ENCODE results near the gene CNTN4. TPM values are rescaled to one million over a fixed set of nuclear protein-coding genes. Genes with fewer than 3 reads are reported as not detected.

Gene CNTN4
- total and polyA plus RNA-seq, 7 donors, result 0.17 to 3.2 (median 0.42) TPM

GRCh38 chr3:2677501-2677900 is 578.8 kb downstream of the CNTN4 start:
- no peak for DNase-seq
- H3K4me1 ChIP-seq, result no peaks in the 10 kb centered on the region
- intact Hi-C loops (cut with DNase I), result no loop called here
- H3K9me3 ChIP-seq, result no peaks in the 10 kb centered on the region
- no peak for TF ChIP-seq CTCF (IDR thresholded peaks at IDR 0.05)
- no peaks in the 10 kb centered on the region for H3K36me3 ChIP-seq (ENCODE audit: insufficient read depth in 1 of 2, low read depth in 1 of 2)
- WGBS, 3 donors, result 86 to 91% (median 90%) methylated on average over 2 of the region's 2 CpGs
- no peak for ATAC-seq
- no peak overlapping the region for H3K4me3 ChIP-seq
- no peaks in the 10 kb centered on the region for H3K27me3 ChIP-seq (ENCODE audit: insufficient read depth in 3 of 3, low read length in 2 of 3)
- no peak overlapping the region for H3K27ac ChIP-seq

GRCh38 chr3:2680236-2680635 is 581.6 kb downstream of the CNTN4 start:
- intact Hi-C loops (cut with DNase I), result no loop called here
- no peak for ATAC-seq
- Histone ChIP-seq H3K9me3 (no peaks in the 10 kb centered on the region), H3K4me1 (no peaks in the 10 kb centered on the region), H3K36me3 (ENCODE audit: insufficient read depth in 1 of 2, low read depth in 1 of 2) (no peaks in the 10 kb centered on the region), H3K27ac (no peak overlapping the region), H3K4me3 (no peak overlapping the region), H3K27me3 (ENCODE audit: insufficient read depth in 3 of 3, low read length in 2 of 3) (no peaks in the 10 kb centered on the region)
- 75 to 80% (median 80%) methylated on average over 5 of the region's 5 CpGs for WGBS, 3 donors
- no peak for TF ChIP-seq CTCF (IDR thresholded peaks at IDR 0.05)
- DNase-seq, result no peak

GRCh38 chr3:2684046-2684445 is 585.4 kb downstream of the CNTN4 start:
- no peak overlapping the region for H3K4me3 ChIP-seq
- no peaks in the 10 kb centered on the region for H3K36me3 ChIP-seq (ENCODE audit: insufficient read depth in 1 of 2, low read depth in 1 of 2)
- H3K9me3 ChIP-seq, result no peaks in the 10 kb centered on the region
- no peak overlapping the region for H3K27ac ChIP-seq
- DNase-seq (no peak), ATAC-seq (no peak)
- H3K27me3 ChIP-seq (ENCODE audit: insufficient read depth in 3 of 3, low read length in 2 of 3), result no peaks in the 10 kb centered on the region
- no peak for TF ChIP-seq CTCF (IDR thresholded peaks at IDR 0.05)
- no peaks in the 10 kb centered on the region for H3K4me1 ChIP-seq
- intact Hi-C loops (cut with DNase I), result no loop called here

GRCh38 chr3:2686816-2687502 is 588.3 kb downstream of the CNTN4 start:
- no peak for TF ChIP-seq CTCF (IDR thresholded peaks at IDR 0.05)
- ATAC-seq, result no peak
- Histone ChIP-seq H3K27me3 (ENCODE audit: insufficient read depth in 3 of 3, low read length in 2 of 3) (no peaks in the 10 kb centered on the region), H3K36me3 (ENCODE audit: insufficient read depth in 1 of 2, low read depth in 1 of 2) (no peaks in the 10 kb centered on the region), H3K4me3 (no peak overlapping the region), H3K27ac (no peak overlapping the region), H3K9me3 (no peaks in the 10 kb centered on the region), H3K4me1 (no peaks in the 10 kb centered on the region)
- intact Hi-C loops (cut with DNase I), result no loop called here
- WGBS, 3 donors, result 59 to 74% (median 68%) methylated on average over 4 of the region's 4 CpGs
- no peak for DNase-seq

GRCh38 chr3:2697589-2697988 is 598.9 kb downstream of the CNTN4 start:
- no peak overlapping the region for H3K4me3 ChIP-seq
- TF ChIP-seq CTCF (IDR thresholded peaks at IDR 0.05), result no peak
- H3K4me1 ChIP-seq, result no peaks in the 10 kb centered on the region
- H3K36me3 ChIP-seq (ENCODE audit: insufficient read depth in 1 of 2, low read depth in 1 of 2), result no peaks in the 10 kb centered on the region
- H3K27ac ChIP-seq, result no peak overlapping the region
- intact Hi-C loops (cut with DNase I), result no loop called here
- no peak for ATAC-seq
- no peak for DNase-seq
- no peaks in the 10 kb centered on the region for H3K27me3 ChIP-seq (ENCODE audit: insufficient read depth in 3 of 3, low read length in 2 of 3)
- H3K9me3 ChIP-seq, result no peaks in the 10 kb centered on the region
- 47 to 58% (median 54%) methylated on average over 2 of the region's 2 CpGs for WGBS, 3 donors

Data from psoas muscle (tissue), 8 donors.